ENCODE results near the gene SPATS2L.

SPATS2L gene

GRCh38 chr2:200288670-200289429, 17.6 kb upstream of the SPATS2L start:
- Histone ChIP-seq H3K27ac (ENCODE audit: low read depth, low read length) (no peak overlapping the region), H3K9me3 (ENCODE audit: control insufficient read depth in 5 of 5, low read length in 5 of 5) (no peaks in the 10 kb centered on the region), H3K36me3 (ENCODE audit: control insufficient read depth in 5 of 5, insufficient read depth in 5 of 5, low read length in 5 of 5) (no peaks in the 10 kb centered on the region), H3K4me3 (ENCODE audit: low read depth in 1 of 5, low read length in 5 of 5) (no peak overlapping the region), H3K9ac (ENCODE audit: low read length in 5 of 5) (no peak overlapping the region), H3K27me3 (ENCODE audit: control insufficient read depth in 5 of 5, insufficient read depth in 4 of 5, low read length in 5 of 5) (no peaks in the 10 kb centered on the region), H3K4me1 (ENCODE audit: control insufficient read depth in 5 of 5, insufficient read depth in 5 of 5, low read length in 5 of 5) (peaks cover 0 to 6% (median 0%) of the 10 kb centered on the region in 5 donors)

- Histone ChIP-seq H3K9me3 (ENCODE audit: control insufficient read depth in 5 of 5, low read length in 5 of 5) (no peaks in the 10 kb centered on the region), H3K27me3 (ENCODE audit: control insufficient read depth in 5 of 5, insufficient read depth in 4 of 5, low read length in 5 of 5) (no peaks in the 10 kb centered on the region), H3K4me1 (ENCODE audit: control insufficient read depth in 5 of 5, insufficient read depth in 5 of 5, low read length in 5 of 5) (no peaks in the 10 kb centered on the region), H3K36me3 (ENCODE audit: control insufficient read depth in 5 of 5, insufficient read depth in 5 of 5, low read length in 5 of 5) (no peaks in the 10 kb centered on the region), H3K27ac (ENCODE audit: low read depth, low read length) (no peak overlapping the region), H3K4me3 (ENCODE audit: low read depth in 1 of 5, low read length in 5 of 5) (no peak overlapping the region), H3K9ac (ENCODE audit: low read length in 5 of 5) (no peak overlapping the region)
Observed at GRCh38 chr2:200296118-200296517, 10.4 kb upstream of the SPATS2L start.

GRCh38 chr2:200297100-200297499, 9.4 kb upstream of the SPATS2L start:
- H3K9ac ChIP-seq (ENCODE audit: low read length in 5 of 5) = no peak overlapping the region
- H3K27me3 ChIP-seq (ENCODE audit: control insufficient read depth in 5 of 5, insufficient read depth in 4 of 5, low read length in 5 of 5) = no peaks in the 10 kb centered on the region
- no peak overlapping the region for H3K27ac ChIP-seq (ENCODE audit: low read depth, low read length)
- no peaks in the 10 kb centered on the region for H3K36me3 ChIP-seq (ENCODE audit: control insufficient read depth in 5 of 5, insufficient read depth in 5 of 5, low read length in 5 of 5)
- H3K9me3 ChIP-seq (ENCODE audit: control insufficient read depth in 5 of 5, low read length in 5 of 5) = no peaks in the 10 kb centered on the region
- H3K4me1 ChIP-seq (ENCODE audit: control insufficient read depth in 5 of 5, insufficient read depth in 5 of 5, low read length in 5 of 5) = no peaks in the 10 kb centered on the region
- no peak overlapping the region for H3K4me3 ChIP-seq (ENCODE audit: low read depth in 1 of 5, low read length in 5 of 5)

DNA sequence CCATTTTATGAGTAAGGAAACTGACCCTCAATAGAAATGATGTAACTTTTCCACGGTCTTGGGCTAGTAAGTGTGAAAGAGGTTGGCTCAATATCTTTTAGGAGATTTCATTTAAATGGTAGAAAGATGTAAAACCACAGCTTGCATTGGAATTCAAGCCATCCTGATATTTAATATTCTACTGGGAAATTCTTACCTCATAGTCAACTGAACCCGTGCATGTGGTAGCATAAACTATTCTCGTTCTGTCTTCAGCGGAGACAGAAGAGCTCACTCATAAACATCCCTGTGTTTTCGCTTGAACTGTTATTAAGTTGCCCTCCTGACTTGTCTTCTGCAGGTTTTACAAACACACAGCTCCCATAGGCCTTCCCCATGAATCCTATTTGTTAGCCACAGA, 8.5 kb upstream of the SPATS2L start:
- H3K27ac ChIP-seq (ENCODE audit: low read depth, low read length) = no peak overlapping the region

DNA sequence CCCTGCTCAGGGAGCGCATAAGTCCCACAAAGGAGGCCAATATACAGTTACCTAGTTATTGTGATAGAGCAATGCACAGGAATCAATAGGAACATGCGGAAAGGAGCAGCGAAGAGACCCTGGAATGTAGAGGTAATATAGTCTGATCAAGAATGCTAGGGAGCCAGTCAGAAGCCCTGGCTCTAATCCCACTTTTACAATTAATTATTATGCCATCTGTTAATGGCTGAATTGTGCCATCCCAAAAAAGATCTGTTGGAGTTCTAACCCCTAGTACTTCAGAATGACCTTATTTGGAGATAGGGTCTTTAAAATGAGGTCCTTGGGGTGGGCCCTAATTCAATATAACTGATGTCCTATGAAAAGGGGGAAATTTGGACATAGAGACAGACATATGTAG, 7.7 kb upstream of the SPATS2L start:
- Histone ChIP-seq H3K4me3 (ENCODE audit: low read depth in 1 of 5, low read length in 5 of 5) (no peak overlapping the region), H3K4me1 (ENCODE audit: control insufficient read depth in 5 of 5, insufficient read depth in 5 of 5, low read length in 5 of 5) (no peaks in the 10 kb centered on the region), H3K9ac (ENCODE audit: low read length in 5 of 5) (no peak overlapping the region), H3K36me3 (ENCODE audit: control insufficient read depth in 5 of 5, insufficient read depth in 5 of 5, low read length in 5 of 5) (no peaks in the 10 kb centered on the region), H3K27ac (ENCODE audit: low read depth, low read length) (no peak overlapping the region), H3K27me3 (ENCODE audit: control insufficient read depth in 5 of 5, insufficient read depth in 4 of 5, low read length in 5 of 5) (no peaks in the 10 kb centered on the region), H3K9me3 (ENCODE audit: control insufficient read depth in 5 of 5, low read length in 5 of 5) (no peaks in the 10 kb centered on the region)

More for the DNA sequence above, 8.5 kb upstream of the SPATS2L start:
- Histone ChIP-seq H3K27me3 (ENCODE audit: control insufficient read depth in 5 of 5, insufficient read depth in 4 of 5, low read length in 5 of 5) (no peaks in the 10 kb centered on the region), H3K9ac (ENCODE audit: low read length in 5 of 5) (no peak overlapping the region), H3K4me3 (ENCODE audit: low read depth in 1 of 5, low read length in 5 of 5) (no peak overlapping the region), H3K4me1 (ENCODE audit: control insufficient read depth in 5 of 5, insufficient read depth in 5 of 5, low read length in 5 of 5) (no peaks in the 10 kb centered on the region), H3K36me3 (ENCODE audit: control insufficient read depth in 5 of 5, insufficient read depth in 5 of 5, low read length in 5 of 5) (no peaks in the 10 kb centered on the region), H3K9me3 (ENCODE audit: control insufficient read depth in 5 of 5, low read length in 5 of 5) (no peaks in the 10 kb centered on the region)

DNA sequence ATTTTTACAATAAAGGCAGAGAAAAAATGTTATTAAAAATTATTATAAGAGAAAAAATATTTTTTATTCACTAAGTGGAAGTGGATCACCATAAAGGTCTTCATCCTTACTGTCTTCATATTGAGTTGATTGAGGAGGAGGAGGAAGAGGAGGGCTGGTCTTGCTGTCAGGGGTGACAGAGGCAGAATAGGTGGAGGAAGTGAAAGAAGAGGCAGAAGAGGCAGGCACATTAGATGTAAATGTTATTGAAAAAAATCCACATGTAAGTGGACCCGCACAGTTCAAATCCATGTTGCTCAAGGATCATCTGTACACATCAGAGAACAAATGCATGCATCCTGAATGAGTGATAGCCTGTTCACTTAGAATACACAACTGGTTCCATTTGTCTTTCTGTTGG, 6.4 kb upstream of the SPATS2L start:
- Histone ChIP-seq H3K27ac (ENCODE audit: low read depth, low read length) (no peak overlapping the region), H3K4me3 (ENCODE audit: low read depth in 1 of 5, low read length in 5 of 5) (no peak overlapping the region), H3K36me3 (ENCODE audit: control insufficient read depth in 5 of 5, insufficient read depth in 5 of 5, low read length in 5 of 5) (no peaks in the 10 kb centered on the region), H3K9me3 (ENCODE audit: control insufficient read depth in 5 of 5, low read length in 5 of 5) (no peaks in the 10 kb centered on the region), H3K4me1 (ENCODE audit: control insufficient read depth in 5 of 5, insufficient read depth in 5 of 5, low read length in 5 of 5) (peaks cover 0 to under 1% (median 0%) of the 10 kb centered on the region in 5 donors), H3K27me3 (ENCODE audit: control insufficient read depth in 5 of 5, insufficient read depth in 4 of 5, low read length in 5 of 5) (no peaks in the 10 kb centered on the region), H3K9ac (ENCODE audit: low read length in 5 of 5) (no peak overlapping the region)

DNA sequence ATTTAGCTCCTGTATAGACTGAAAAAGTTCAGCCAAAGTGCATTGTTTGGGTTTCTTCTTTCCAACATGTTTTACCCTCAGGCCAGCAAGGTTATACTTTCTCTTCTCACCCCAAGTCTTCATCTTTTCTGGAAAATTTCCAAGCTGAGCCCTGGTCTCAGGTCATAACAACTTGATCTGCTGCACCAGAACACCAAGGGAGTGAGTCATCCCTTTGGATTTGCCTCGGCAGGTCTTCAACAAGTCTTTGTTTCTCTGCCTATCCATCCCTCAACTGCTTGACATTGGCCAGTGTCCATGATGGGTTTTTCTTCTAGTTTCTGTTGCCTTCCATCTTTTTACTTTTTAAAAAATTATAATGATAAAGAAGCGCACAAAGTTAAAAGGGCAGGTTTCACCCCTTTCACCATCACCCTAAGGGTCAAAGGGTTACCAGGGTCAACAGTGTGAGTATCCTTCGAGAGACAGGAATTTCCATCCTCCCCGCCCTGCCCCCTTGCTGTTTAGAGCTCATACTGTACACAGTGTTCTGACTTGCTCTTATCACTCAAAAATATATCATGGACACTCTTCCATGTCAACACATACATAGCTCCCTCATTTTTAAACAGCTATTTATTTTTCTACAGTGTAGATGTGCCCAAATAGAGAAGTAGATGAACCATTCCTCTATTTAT, 5.7 kb upstream of the SPATS2L start:
- Histone ChIP-seq H3K9ac (ENCODE audit: low read length in 5 of 5) (no peak overlapping the region), H3K9me3 (ENCODE audit: control insufficient read depth in 5 of 5, low read length in 5 of 5) (no peaks in the 10 kb centered on the region)

DNA sequence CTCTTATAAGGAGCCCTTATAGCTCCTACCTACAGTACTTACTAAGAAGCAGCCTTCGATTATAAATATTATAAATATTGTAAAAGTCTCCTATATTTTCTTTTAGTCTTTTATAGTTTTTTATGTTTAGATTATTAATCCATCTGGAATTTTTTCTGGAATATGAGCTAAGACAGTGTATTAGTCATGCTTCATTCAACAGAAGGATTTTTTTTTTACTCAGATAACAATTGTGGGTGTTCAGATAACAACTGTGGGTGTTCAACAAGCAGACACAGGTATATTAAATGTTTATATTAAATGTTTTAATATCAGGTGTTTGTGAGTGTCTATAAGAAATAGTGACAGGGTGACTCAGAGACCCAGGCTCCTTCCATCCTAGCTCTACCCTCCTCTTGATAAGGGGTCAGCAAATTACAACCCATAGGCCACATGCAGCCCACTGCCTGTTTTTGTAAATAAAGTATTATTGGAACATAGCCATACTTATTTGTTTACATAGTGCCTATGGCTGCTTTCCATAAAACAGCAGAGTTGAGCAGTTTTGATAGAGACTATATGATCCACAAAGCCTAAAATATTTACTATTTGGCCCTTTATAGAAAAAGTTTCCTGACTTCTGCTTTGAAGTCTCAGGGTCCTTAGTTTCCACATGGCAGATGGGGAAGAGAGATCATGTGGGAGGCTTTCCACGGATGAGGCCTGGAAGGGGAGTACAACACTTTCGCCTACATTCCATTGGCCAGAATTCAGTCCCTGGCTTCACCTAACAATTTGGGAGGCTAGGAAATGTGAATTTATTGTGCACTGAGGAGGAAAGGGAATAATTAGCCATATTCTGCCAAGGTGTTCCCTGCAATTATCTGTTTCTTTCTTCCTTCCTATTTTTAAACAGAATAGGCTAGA, 4.3 kb upstream of the SPATS2L start:
- no peaks in the 10 kb centered on the region for H3K36me3 ChIP-seq (ENCODE audit: control insufficient read depth in 5 of 5, insufficient read depth in 5 of 5, low read length in 5 of 5)
- H3K9me3 ChIP-seq (ENCODE audit: control insufficient read depth in 5 of 5, low read length in 5 of 5) = no peaks in the 10 kb centered on the region
- no peak overlapping the region for H3K4me3 ChIP-seq (ENCODE audit: low read depth in 1 of 5, low read length in 5 of 5)
- no peak overlapping the region for H3K27ac ChIP-seq (ENCODE audit: low read depth, low read length)
- peaks cover 0 to 9% (median 3%) of the 10 kb centered on the region in 5 donors for H3K4me1 ChIP-seq (ENCODE audit: control insufficient read depth in 5 of 5, insufficient read depth in 5 of 5, low read length in 5 of 5)
- no peak overlapping the region for H3K9ac ChIP-seq (ENCODE audit: low read length in 5 of 5)
- H3K27me3 ChIP-seq (ENCODE audit: control insufficient read depth in 5 of 5, insufficient read depth in 4 of 5, low read length in 5 of 5) = no peaks in the 10 kb centered on the region

More for the DNA sequence above, 5.7 kb upstream of the SPATS2L start:
- peaks cover 0 to 5% (median 3%) of the 10 kb centered on the region in 5 donors for H3K4me1 ChIP-seq (ENCODE audit: control insufficient read depth in 5 of 5, insufficient read depth in 5 of 5, low read length in 5 of 5)
- no peak overlapping the region for H3K27ac ChIP-seq (ENCODE audit: low read depth, low read length)
- no peak overlapping the region for H3K4me3 ChIP-seq (ENCODE audit: low read depth in 1 of 5, low read length in 5 of 5)
- H3K36me3 ChIP-seq (ENCODE audit: control insufficient read depth in 5 of 5, insufficient read depth in 5 of 5, low read length in 5 of 5) = no peaks in the 10 kb centered on the region
- no peaks in the 10 kb centered on the region for H3K27me3 ChIP-seq (ENCODE audit: control insufficient read depth in 5 of 5, insufficient read depth in 4 of 5, low read length in 5 of 5)

DNA sequence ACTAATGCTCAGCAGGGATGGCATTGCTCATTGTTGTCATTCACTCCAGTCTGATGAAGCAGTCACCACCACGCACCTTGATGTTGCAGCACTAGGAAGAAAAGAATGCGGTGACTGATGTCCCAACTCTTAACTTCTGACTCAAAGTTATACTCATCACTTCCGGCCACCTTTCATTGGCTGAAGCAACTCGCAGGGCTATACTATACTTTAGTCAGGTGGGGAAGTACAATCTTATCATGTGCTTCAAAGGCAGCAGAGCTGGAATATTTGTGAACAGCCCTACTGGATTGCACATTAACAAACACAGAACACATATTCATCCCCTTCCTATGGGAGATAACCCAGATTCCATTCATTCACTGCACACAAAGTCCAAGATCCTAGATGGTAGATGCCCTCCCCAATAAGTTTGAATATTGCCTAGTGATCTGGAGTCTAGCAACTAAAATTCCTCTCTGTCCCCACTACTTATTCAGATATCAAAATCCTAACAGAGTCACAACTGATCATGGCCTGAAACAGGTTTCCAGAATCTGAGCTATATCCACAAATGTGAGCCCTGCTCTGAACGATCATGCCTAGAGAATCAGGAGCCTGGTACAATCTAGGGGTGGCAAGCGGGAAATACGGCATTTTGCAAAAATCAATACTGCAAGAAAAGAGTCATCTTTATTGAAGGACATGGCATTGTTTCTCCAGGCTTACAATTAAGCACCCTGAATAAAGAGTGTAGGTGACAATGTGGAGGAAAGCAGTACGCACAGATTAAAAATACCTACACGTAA, 3.4 kb upstream of the SPATS2L start:
- H3K9ac ChIP-seq (ENCODE audit: low read length in 5 of 5) = no peak overlapping the region
- H3K4me1 ChIP-seq (ENCODE audit: control insufficient read depth in 5 of 5, insufficient read depth in 5 of 5, low read length in 5 of 5) = peaks cover 0 to 16% (median 8%) of the 10 kb centered on the region in 5 donors
- no peak overlapping the region for H3K4me3 ChIP-seq (ENCODE audit: low read depth in 1 of 5, low read length in 5 of 5)
- no peaks in the 10 kb centered on the region for H3K36me3 ChIP-seq (ENCODE audit: control insufficient read depth in 5 of 5, insufficient read depth in 5 of 5, low read length in 5 of 5)
- no peak overlapping the region for H3K27ac ChIP-seq (ENCODE audit: low read depth, low read length)
- H3K9me3 ChIP-seq (ENCODE audit: control insufficient read depth in 5 of 5, low read length in 5 of 5) = no peaks in the 10 kb centered on the region
- H3K27me3 ChIP-seq (ENCODE audit: control insufficient read depth in 5 of 5, insufficient read depth in 4 of 5, low read length in 5 of 5) = no peaks in the 10 kb centered on the region
